Stimulated activated CD8-positive, alpha-beta memory T cell treated with anti-CD3 and anti-CD28 coated beads, Interleukin-2, amount 100 ng/mL, for 48 hours (primary cell): ENCODE data around the gene EEF1A1.
"Not testable (repeated sequence)": the region's sequence is repeated elsewhere in the genome, so short reads cannot be mapped to it uniquely, and the experiment has no call there.

Experiments used
- DNase-seq, 2 donors: peaks; one replicate each; pipeline ENCODE4 v3.0.0-alpha.2; 2020; ENCODE audit warnings: low read depth in 2 of 2

Gene EEF1A1

DNA sequence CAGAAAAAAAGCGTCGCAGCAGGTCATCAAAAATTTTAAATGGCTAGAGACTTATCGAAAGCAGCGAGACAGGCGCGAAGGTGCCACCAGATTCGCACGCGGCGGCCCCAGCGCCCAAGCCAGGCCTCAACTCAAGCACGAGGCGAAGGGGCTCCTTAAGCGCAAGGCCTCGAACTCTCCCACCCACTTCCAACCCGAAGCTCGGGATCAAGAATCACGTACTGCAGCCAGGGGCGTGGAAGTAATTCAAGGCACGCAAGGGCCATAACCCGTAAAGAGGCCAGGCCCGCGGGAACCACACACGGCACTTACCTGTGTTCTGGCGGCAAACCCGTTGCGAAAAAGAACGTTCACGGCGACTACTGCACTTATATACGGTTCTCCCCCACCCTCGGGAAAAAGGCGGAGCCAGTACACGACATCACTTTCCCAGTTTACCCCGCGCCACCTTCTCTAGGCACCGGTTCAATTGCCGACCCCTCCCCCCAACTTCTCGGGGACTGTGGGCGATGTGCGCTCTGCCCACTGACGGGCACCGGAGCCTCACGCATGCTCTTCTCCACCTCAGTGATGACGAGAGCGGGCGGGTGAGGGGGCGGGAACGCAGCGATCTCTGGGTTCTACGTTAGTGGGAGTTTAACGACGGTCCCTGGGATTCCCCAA lies at the start of gene EEF1A1:
EEF1A1 (minus strand) TSS at position 345 of the 663 bp plus-strand sequence. CDS start 1,006 bp downstream, outside the sequence.
- peak; percentile 98 to 100 for DNase-seq

DNA sequence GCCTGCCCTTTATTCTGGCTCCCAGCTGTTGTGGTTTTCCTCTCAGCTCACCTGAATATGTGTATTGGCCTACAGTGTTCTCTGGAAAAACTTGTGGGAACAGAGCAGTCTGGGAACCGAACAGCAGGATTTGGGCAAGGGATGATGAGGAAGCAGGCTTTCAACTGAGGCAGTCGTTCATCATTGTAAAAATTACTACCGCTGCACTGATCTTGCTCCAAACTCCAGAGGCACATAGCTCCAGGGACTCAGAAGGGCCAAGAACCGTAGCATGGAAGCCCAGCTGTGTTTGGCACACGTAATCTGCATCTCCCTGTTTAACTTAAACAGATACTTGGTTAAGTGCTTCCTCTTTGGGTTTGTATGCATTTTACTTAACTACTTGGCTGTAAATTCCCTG lies 48.3 kb upstream of the EEF1A1 start:
- DNase-seq = no peak

DNA sequence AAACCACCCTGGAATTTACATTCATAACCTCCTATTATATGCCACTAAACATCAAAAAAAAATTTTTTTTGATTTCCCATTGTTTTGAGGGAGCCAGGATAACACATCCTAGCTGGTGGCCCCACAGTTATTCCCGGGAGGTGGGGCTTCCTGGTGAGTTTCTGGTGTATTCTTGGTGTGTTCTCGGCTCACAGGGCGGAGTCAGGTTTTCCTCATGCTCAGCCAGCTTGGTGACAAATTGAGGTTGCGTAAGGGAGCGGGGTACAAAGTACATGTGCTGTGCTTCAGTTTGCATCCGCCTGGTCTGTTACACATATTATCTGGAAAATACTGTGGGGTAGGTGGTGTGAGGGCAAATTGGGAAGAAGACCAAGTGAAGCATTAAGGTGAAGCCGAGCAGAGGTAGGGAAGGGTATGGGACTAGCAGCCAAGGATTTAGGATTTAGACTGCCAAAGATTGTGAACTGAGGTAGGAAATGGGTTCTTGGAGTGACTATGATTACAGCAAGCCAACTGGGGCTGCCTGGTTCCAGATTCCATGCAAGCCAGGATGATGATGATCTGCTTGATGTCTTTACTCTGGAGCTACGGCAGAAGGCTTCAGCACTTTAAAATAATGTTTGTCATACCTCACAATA lies 46.2 kb upstream of the EEF1A1 start:
- no peak for DNase-seq

DNA sequence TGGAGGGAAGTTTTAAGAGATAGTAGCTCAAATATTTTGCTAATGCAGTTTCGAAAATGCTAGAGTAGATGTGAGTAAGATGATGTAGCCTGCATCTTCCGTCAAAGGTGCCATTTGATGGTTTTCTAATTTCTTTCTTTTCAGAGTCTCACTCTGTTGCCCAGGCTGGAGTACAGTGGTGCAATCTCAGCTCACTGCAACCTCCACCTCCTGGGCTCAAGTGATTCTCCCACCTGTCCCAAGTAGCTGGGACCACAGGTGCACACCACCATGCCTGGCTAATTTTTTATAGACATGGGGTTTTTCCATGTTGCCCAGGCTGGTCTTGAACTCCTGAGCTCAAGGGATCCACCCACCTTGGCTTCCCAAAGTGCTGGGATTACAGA lies 45.6 kb upstream of the EEF1A1 start:
- DNase-seq = not testable (repeated sequence)

DNA sequence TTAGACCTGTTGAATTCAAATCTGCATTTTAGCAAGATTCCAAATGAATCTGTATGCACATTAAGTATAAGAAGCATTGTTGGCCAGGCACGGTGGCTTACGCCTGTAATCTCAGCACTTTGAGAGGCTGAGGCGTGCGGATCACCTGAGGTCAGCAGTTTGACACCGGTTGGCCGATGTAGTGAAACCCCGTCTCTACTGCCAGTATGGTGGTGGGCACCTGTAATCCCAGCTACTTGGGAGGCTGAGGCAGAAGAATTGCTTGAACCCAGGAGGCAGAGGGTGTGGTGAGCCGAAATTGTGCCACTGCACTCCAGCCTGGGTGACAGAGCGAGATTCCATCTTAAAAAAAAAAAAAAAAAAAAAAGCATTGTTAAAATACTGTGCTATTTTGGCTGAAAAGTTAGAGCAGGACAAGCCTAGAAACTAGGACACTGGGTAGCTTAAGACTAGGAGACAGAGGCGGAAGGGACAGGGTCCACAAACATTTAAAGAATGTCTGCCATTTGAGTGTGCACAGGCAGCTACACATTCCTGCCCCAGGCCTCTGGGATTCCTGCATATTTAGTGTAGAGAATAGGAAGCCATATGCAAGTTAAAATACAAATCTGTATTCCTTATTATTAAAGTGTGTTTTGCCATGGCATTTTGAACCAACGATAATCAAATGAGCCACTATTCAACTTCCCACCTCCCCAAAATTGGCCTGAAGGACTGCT lies 45.1 kb upstream of the EEF1A1 start:
- DNase-seq = no peak

DNA sequence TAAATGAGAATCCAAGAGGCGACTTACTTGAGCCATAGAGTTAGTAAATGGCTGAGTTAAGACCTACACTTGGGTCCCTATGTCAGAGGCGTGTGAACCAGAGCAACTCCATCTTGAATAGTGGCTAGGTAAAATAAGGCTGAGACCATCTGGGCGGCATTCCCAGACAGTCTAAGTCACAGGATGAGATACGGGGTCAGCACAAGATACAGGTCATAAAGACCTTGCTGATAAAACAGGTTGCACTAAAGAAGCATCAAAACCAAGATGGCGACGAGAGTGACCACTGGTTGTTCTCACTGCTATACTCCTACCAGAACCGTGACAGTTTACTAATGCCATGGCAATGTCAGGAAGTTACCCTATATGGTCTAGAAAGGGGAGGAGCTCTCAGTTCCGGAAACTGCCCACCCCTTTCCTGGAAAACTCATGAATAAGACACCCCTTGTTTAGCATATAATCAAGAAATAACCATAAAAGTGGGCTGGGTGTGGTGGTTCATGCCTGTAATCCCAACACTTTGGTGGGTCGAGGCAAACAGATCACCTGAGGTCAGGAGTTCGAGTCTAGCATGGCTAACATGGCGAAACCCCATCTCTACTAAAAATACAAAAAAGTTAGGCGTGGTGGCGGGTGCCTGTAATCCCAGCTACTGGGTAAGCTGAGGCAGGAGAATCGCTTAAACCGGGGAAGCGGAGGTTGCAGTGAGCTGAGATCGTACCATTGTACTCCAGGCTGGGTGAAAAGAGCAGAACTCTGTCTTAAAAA lies 43.9 kb upstream of the EEF1A1 start:
- DNase-seq = no peak

DNA sequence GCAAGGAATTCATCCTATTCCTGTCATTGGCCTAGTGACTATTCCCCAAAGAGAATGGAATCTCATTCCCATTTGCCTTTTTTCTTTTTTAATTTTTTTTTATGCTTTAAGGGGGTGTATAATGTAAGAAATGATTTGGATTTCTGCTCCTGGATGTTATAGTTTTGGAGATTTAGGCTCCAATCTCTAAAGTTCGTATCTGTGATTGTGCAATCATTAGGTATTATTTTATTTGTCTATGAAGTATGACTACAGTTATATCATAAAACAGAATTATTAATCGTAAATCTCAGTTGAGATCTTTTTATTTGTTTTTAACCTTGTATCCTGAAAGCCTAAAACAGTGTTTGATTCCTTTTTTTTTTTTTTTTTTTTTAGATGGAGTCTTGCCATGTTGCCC lies 41.7 kb upstream of the EEF1A1 start:
- DNase-seq = no peak

DNA sequence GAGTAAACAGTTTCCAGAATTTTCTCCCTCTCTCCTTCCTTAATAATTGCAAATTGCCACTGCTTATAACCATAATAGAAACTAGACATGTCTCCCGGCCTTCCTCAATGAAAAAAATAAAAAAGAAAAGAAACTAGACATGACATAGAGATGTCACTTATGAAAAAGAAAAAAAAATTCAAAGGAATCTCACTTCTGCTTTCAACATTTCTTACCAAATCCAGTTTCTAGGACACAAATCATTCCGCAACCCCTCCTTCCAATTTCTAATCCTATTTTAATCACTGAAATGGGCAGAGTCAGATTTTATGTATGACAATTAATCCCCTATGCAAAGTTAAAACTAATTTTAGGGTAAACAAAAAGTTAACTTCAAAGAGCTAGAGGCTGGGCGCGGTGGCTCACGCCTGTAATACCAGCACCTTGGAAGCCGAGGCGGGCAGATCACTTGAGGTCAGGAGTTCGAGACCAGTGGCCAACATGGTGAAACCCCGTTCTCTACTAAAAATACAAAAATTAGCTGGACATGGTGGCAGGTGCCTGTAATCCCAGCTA lies 40.1 kb upstream of the EEF1A1 start:
- no peak for DNase-seq

DNA sequence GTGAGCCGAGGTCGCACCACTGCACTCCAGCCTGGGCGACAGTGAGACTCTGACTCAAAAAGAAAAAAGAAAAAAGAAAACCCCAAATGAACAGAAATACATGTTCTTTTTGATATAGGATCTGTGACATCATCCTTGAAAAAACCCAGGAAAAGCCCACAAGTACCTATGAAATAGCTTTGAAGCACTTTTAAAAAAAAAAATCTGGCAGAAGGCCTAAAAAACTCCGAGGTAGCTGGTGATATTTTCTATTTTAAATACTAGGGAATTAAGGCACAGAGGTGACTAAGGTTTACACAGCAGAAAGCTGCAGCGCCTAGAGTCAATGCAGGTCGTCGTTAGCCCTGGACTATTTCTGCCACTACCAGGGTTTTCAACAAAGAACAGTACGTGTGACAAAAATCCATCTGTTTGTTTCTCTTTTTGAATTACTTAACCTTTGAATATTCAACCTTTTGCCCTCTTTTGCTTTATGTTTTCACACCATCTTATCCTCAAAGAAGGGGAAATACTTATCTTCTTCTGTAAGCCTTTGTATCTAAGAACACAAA lies 39.4 kb upstream of the EEF1A1 start:
- no peak for DNase-seq

DNA sequence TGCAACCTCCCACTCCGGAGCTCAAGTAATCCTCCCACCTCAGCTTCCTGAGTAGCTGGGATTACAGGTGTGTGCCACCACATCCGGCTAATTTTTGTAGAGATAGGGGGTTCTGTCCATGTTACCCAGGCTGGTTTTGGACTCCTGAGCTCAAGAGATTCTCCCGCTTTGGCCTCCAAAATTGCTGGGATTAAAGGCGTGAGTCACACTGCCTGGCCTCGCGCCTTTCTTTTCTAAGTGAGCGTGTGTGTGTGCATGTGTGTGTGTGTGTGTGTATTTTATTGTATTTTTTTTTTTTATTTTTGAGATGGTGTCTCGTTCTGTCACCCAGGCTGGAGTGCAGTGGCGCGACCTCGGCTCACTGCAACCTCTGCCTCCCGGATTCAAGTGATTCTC lies 38.6 kb upstream of the EEF1A1 start:
- not testable (repeated sequence) for DNase-seq

DNA sequence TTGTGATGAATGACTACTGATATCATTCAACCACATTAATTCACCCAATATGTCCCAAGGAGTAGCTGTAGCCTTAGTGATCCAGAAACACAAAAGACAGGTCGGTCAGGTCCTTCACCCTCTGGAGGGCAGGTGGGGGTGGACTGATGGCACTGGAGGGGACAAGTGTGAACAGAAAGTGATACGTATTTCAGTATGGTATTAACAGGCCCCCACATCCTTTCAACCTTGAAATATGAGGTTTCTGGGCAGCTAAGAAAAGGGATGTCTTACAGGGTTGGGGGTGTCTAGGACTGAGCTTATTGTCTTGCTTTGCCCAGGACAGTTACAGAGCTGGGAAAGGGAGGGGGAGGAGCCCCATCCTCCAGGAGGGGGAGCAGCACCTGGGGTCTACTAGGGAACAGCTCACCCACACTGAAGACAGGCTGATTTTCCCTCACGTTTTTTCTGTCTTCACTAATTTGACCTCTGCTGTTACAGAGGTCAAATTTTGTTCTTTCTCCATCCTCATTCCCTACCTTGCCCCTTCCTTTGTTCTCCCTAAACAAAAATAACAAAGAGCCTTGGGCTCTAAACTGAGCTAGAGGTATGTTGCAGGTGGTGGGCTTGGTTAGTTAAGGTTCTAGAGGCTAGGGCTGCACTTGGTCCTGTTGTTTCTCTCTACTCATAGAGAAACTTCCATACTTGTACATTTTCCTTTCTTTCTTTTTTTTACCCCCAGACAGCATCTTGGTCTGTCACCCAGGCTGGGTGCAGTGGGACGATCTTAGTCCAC lies 38.0 kb upstream of the EEF1A1 start:
- DNase-seq = no peak

DNA sequence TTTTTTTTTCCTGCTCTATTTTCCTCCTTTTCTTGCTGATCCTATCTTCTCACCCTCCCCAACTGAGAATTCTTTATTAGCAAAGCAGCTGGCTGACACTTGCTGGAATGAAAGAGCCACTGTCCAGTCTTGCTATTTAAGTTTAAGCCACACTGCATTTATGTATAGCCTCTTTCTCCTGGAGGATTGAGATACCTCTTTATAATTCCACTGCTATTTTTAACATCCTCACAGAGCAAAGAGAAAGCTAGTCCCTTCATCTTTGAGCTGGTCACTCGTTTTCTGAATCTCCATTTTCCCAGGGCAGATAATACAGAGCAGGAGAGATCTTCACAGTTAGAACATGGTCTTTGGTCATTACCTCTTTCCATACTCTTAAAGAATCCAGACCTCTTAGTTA lies 36.0 kb upstream of the EEF1A1 start:
- DNase-seq = no peak

DNA sequence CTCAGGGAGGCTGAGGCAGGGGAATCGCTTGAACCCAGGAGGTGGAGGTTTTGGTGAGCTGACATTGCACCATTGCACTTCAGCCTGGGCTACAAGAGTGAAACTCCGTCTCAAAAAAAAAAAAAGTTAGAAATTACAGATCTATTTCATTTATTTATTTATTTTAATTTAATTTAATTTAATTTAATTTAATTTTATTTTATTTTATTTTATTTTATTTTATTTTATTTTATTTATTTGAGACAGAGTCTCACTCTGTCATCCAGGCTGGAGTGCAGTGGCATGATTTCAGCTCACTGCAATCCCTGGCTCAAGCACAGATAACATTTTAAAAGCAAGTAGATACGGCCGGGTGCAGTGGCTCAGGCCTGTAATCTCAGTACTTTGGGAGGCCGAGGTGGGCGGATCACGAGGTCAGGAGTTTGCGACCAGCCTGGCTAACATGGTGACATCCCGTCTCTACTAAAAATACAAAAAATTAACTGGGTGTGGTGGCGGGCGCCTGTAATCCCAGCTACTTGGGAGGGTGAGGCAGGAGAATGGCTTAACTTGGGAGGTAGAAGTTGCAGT lies 34.6 kb upstream of the EEF1A1 start:
- DNase-seq = not testable (repeated sequence)

DNA sequence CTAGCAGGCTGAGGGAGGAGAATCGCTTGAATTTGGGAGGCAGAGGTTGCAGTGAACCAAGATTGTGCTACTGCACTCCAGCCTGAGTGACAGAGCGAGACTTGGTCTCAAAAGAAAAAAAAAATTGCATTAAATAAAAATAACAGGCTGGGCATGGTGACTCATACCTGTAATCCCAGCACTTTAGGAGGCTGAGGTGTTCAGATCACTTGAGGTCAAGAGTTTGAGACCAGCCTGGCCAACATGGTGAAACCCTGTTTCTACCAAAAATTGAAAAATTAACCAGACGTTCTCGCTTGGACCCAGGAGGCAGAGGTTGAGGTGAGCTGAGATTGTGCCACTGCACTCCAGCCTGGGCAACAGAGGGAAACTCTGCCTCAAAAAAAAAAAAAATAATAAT lies 30.3 kb upstream of the EEF1A1 start:
- DNase-seq = not testable (repeated sequence)

DNA sequence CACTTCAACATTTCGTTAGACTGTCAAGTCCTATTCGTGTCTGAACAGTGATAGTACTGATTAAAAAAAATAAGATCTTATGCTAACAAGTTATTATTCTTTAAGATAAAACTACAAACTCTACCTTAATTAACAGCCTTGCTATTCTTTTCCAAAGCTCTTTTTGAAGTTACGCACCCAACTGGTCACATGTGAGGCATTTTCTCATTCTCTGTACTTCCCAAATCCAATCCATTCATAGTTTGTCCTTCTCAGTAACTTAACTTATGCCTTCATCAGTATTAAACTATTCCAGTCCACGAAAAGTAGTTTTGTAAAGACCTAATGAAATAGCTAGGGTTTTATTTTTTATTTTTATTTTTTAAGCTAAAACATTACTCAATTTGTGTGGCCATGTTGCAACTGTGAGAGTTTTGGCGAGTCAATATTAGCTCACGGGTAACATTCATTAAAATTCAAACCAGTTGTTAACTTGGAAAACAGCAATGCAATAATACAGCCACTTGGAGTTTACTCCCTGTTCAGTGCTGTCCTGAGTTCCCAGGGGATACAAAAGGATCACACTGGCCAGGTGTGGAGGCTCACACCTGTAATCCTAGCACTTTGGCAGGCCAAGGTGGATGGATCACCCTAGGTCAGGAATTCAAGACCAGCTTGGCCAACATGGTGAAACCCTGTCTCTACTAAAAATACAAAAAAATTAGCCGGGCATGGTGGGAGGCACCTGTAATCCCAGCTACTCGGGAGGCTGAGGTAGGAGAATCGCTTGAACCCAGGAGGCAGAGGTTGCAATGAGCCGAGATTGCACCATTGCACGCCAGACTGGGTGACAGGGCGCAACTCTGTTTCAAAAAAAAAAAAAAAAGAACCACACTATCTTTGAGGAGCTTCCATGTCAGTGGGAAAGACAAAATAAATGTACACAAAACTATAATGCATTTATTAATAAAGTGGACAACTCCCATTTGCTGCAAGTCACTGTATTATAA lies 27.9 kb upstream of the EEF1A1 start:
- DNase-seq = no peak

DNA sequence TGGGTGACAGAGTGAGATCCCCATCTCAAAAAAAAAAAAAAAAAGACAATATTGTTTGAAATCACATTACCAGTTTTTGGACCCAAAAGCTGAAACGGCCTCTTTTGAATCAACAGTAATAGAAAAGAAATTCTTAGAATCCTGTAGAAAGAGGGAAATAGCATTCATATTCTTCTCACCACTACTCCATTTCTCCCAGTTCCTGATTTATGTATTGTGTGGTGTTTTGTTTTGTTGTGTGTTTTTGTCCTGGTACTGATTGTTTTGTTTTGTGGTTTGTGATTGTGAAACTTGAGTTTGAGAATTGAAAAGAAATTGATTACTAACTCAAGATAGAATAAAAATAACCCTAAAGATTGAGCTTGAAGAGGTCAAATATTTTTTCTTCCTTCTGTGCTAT lies 26.2 kb upstream of the EEF1A1 start:
- no peak for DNase-seq

DNA sequence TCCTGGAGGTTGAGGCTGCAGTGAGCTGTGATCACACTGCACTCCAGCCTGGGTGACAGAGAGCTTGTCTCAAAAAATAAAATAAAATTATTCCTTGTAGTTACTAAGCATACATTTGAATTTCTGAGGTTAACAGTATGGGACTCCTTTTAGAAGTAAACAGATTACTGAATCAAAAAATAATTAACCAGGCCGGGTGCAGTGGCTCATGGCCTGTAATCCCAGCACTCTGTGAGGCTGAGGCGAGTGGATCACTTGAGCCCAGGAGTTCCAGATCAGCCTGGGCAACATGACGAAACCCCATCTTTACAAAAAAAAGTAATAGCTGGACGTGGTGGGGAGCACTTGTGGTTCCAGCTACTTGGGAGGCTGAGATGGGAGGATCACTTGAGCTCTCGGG lies 22.1 kb upstream of the EEF1A1 start:
- DNase-seq = no peak

DNA sequence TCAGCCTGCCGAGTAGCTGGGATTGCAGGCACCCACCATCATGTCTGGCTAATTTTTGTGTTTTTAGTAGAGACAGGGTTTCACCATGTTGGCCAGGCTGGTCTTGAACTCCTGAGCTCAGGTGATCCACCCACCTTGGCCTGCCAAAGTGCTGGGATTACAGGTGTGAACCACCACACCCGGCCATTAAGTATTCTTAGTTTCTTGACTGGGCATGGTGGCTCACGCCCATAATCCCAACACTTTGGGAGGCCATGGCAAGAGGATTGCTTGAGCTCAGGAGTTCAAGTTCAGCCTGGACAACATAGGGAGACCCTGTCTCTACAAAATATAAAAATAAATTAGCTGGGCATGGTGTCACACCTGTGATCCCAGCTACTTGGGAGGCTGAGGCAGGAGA lies 21.6 kb upstream of the EEF1A1 start:
- not testable (repeated sequence) for DNase-seq

DNA sequence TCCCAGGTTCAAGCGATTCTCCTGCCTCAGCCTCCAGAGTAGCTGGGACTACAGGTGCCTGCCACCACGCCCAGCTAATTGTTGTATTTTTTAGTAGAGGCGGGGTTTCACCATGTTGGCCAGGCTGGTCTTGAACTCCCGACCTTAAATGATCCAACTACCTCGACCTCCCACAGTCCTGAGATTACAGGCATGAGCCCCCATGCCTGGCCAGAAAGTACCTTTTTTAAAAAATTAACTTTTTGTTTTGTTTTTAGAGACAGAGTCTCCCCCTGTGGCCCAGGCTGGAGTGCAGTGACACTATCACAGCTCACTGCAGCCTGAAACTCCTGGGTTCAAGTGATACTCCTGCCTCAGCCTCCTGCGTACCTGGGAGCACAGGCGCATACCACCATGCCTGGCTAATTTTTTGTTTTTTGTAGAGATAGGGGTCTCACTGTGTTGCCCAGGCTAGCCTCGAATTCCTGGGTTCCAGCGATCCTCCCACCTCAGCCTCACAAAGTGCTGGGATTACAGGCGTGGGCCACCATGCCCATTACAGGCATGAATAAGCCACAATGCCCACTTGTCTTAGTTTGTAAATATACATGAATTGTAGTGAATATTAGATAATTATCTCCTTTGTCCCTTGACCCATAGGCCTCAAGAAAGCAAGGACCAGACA lies 17.4 kb upstream of the EEF1A1 start:
- DNase-seq = no peak
